GM23338 (cell line): ENCODE results near the gene LTBP3.

ENCODE experiments used
- EZH2phosphoT487 ChIP-seq: fragments of 200-600 bp; sonication (generic); IDR thresholded peaks from one replicate; pipeline ENCODE4 v1.8.1; 2018; ENCODE audit warnings: antibody characterized with exemption; ENCODE audit not compliant: unreplicated experiment
- JUNB ChIP-seq: IDR thresholded peaks from one replicate; pipeline ENCODE4 v1.6.1; 2016; ENCODE audit warnings: antibody characterized with exemption; ENCODE audit not compliant: unreplicated experiment
- TF ChIP-seq, protein P1 (sequence below), 2 experiments: fragments of 200-600 bp in 1 of 2; sonication (generic) in 1 of 2; conservative IDR thresholded peaks; 2 replicates each; pipeline versions ENCODE4 v1.5.1 to v1.6.1; 2016 to 2017; ENCODE audit warnings: antibody characterized with exemption in 2 of 2, low read depth in 2 of 2, mild to moderate bottlenecking in 2 of 2, moderate library complexity in 1 of 2
- TF ChIP-seq, protein P2 (sequence below): IDR thresholded peaks from 2 replicates; pipeline ENCODE4 v1.6.1; 2016; ENCODE audit warnings: antibody characterized with exemption

- TF ChIP-seq, protein P1, sequence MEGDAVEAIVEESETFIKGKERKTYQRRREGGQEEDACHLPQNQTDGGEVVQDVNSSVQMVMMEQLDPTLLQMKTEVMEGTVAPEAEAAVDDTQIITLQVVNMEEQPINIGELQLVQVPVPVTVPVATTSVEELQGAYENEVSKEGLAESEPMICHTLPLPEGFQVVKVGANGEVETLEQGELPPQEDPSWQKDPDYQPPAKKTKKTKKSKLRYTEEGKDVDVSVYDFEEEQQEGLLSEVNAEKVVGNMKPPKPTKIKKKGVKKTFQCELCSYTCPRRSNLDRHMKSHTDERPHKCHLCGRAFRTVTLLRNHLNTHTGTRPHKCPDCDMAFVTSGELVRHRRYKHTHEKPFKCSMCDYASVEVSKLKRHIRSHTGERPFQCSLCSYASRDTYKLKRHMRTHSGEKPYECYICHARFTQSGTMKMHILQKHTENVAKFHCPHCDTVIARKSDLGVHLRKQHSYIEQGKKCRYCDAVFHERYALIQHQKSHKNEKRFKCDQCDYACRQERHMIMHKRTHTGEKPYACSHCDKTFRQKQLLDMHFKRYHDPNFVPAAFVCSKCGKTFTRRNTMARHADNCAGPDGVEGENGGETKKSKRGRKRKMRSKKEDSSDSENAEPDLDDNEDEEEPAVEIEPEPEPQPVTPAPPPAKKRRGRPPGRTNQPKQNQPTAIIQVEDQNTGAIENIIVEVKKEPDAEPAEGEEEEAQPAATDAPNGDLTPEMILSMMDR (conservative IDR thresholded peaks at IDR 0.05; ENCODE audit: low read depth in 2 of 2): no peak
- TF ChIP-seq JUNB: no peak
- TF ChIP-seq, protein P2, sequence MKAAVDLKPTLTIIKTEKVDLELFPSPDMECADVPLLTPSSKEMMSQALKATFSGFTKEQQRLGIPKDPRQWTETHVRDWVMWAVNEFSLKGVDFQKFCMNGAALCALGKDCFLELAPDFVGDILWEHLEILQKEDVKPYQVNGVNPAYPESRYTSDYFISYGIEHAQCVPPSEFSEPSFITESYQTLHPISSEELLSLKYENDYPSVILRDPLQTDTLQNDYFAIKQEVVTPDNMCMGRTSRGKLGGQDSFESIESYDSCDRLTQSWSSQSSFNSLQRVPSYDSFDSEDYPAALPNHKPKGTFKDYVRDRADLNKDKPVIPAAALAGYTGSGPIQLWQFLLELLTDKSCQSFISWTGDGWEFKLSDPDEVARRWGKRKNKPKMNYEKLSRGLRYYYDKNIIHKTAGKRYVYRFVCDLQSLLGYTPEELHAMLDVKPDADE: no peak
- no peak for TF ChIP-seq EZH2phosphoT487
These were observed 3.2 kb downstream of the LTBP3 start for GRCh38 chr11:65554842-65555430.
